GM23338 (cell line): ENCODE measurements around the gene KIF22. TPM values are rescaled to one million over a fixed set of nuclear protein-coding genes. Genes with fewer than 3 reads are reported as not detected.
"Not testable (repeated sequence)": the region's sequence is repeated elsewhere in the genome, so short reads cannot be mapped to it uniquely, and the experiment has no call there.

ENCODE experiments used
- ATAC-seq: fragments of 200-7000 bp; cut with Tn5 transposase; 3 replicates; pipeline ENCODE4 v1.9.1; 2020
- DNase-seq: peaks from one replicate; pipeline ENCODE4 v3.0.0-alpha.2; 2015; ENCODE audit warnings: low spot score
- H2AFZ ChIP-seq: fragments of 200-600 bp; sonication (generic); 2 replicates; pipeline ENCODE4 v1.8.0; 2016; ENCODE audit warnings: antibody characterized with exemption, mild to moderate bottlenecking, moderate library complexity
- H3F3A ChIP-seq: fragments of 200-600 bp; sonication (generic); replicated peaks from 2 replicates; pipeline ENCODE4 v1.8.0; 2017; ENCODE audit warnings: antibody characterized with exemption, mixed run types, low read depth
- H3K27ac ChIP-seq: fragments of 200-600 bp; sonication (generic); 2 replicates; pipeline ENCODE4 v1.6.1; 2016; ENCODE audit warnings: low read depth
- H3K27me3 ChIP-seq: fragments of 200-600 bp; sonication (generic); 2 replicates; pipeline ENCODE4 v1.8.0; 2016; ENCODE audit warnings: mild to moderate bottlenecking, mixed run types, moderate library complexity; ENCODE audit not compliant: insufficient read depth
- H3K36me3 ChIP-seq: fragments of 200-600 bp; sonication (generic); 2 replicates; pipeline ENCODE4 v1.8.0; 2016; ENCODE audit warnings: mild to moderate bottlenecking; ENCODE audit not compliant: insufficient read depth
- H3K4me1 ChIP-seq: fragments of 200-600 bp; sonication (generic); 2 replicates; pipeline ENCODE4 v1.8.0; 2016; ENCODE audit warnings: mild to moderate bottlenecking, moderate library complexity; ENCODE audit not compliant: insufficient read depth
- H3K4me2 ChIP-seq: fragments of 200-600 bp; sonication (generic); 2 replicates; pipeline ENCODE4 v1.7.1; 2017; ENCODE audit warnings: mixed run types
- H3K4me3 ChIP-seq: fragments of 200-600 bp; sonication (generic); 2 replicates; pipeline ENCODE4 v1.6.1; 2016; ENCODE audit warnings: mixed run types
- H3K79me2 ChIP-seq: fragments of 200-600 bp; sonication (generic); replicated peaks from 2 replicates; pipeline ENCODE4 v1.8.0; 2017; ENCODE audit warnings: mild to moderate bottlenecking; ENCODE audit not compliant: insufficient read depth
- H3K9me2 ChIP-seq: fragments of 200-600 bp; sonication (generic); 2 replicates; pipeline ENCODE4 v1.8.0; 2017; ENCODE audit not compliant: insufficient read depth
- H4K20me1 ChIP-seq: fragments of 200-600 bp; sonication (generic); replicated peaks from 2 replicates; pipeline ENCODE4 v1.8.0; 2017; ENCODE audit warnings: mild to moderate bottlenecking; ENCODE audit not compliant: insufficient read depth
- H3K27ac Mint-ChIP-seq: 2 replicates; pipeline ENCODE4 v1.8.0; 2020; ENCODE audit warnings: inconsistent platforms, mild to moderate bottlenecking, moderate library complexity, mixed read lengths
- H3K27me3 Mint-ChIP-seq: 3 replicates; pipeline ENCODE4 v1.8.0; 2022; ENCODE audit warnings: low read depth, mild to moderate bottlenecking, moderate library complexity, mixed read lengths, inconsistent platforms; ENCODE audit not compliant: insufficient read depth, poor library complexity
- H3K36me3 Mint-ChIP-seq: 3 replicates; pipeline ENCODE4 v1.8.0; 2021; ENCODE audit warnings: low read depth, mild to moderate bottlenecking, inconsistent platforms, moderate library complexity, mixed read lengths
- H3K4me1 Mint-ChIP-seq: 3 replicates; pipeline ENCODE4 v1.8.0; 2020; ENCODE audit warnings: mild to moderate bottlenecking, inconsistent platforms, mixed read lengths
- H3K4me3 Mint-ChIP-seq: 3 replicates; pipeline ENCODE4 v1.8.0; 2021; ENCODE audit warnings: moderate library complexity, mild to moderate bottlenecking, inconsistent platforms, mixed read lengths
- H3K9me3 Mint-ChIP-seq: 3 replicates; pipeline ENCODE4 v1.8.0; 2020; ENCODE audit warnings: moderate library complexity, mild to moderate bottlenecking, inconsistent platforms, mixed read lengths
- EZH2 ChIP-seq: fragments of 200-600 bp; sonication (generic); IDR thresholded peaks from one replicate; pipeline ENCODE4 v1.8.0; 2017; ENCODE audit warnings: antibody characterized with exemption, mild to moderate bottlenecking, low read depth; ENCODE audit not compliant: unreplicated experiment
- EZH2phosphoT487 ChIP-seq: fragments of 200-600 bp; sonication (generic); IDR thresholded peaks from one replicate; pipeline ENCODE4 v1.8.1; 2018; ENCODE audit warnings: antibody characterized with exemption; ENCODE audit not compliant: unreplicated experiment
- NANOG ChIP-seq: IDR thresholded peaks from 2 replicates; pipeline ENCODE4 v1.6.1; 2016; ENCODE audit warnings: antibody characterized with exemption, borderline replicate concordance
- POLR2AphosphoS5 ChIP-seq: IDR thresholded peaks from 2 replicates; pipeline ENCODE4 v1.6.1; 2016; ENCODE audit warnings: antibody characterized with exemption, low read depth
- STAT1 ChIP-seq: IDR thresholded peaks from one replicate; pipeline ENCODE4 v1.6.1; 2016; ENCODE audit warnings: antibody characterized with exemption; ENCODE audit not compliant: unreplicated experiment
- ZNF114 ChIP-seq: fragments of 250-450 bp; sonication (Bioruptor Pico); IDR thresholded peaks from 2 replicates; pipeline ENCODE4 v1.5.0; 2020; ENCODE audit warnings: mild to moderate bottlenecking, moderate library complexity
- ZNF331 ChIP-seq: fragments of 250-450 bp; sonication (Bioruptor Pico); IDR thresholded peaks from 2 replicates; pipeline ENCODE4 v1.5.0; 2020; ENCODE audit warnings: low read depth, mild to moderate bottlenecking, moderate library complexity
- polyA plus RNA-seq: library from polyadenylated mRNA; unstranded; fragments of >200 nt; fragmentation: Nextera tagmentation; extraction: Ambion mirVana; gene quantifications from 2 replicates; pipeline ENCODE4 v1.2.1, GENCODE V29; 2016
- total RNA-seq: library from RNA; depleted of rRNA; stranded (reverse); fragments of >200 nt; shearing (Covaris generic); gene quantifications from 2 replicates; pipeline ENCODE4 v1.2.3, GENCODE V29; 2014
- TF ChIP-seq, protein P1 (sequence below), 2 experiments: fragments of 200-600 bp in 1 of 2; sonication (generic) in 1 of 2; conservative IDR thresholded peaks; 2 replicates each; pipeline versions ENCODE4 v1.5.1 to v1.6.1; 2016 to 2017; ENCODE audit warnings: antibody characterized with exemption in 2 of 2, low read depth in 2 of 2, mild to moderate bottlenecking in 2 of 2, moderate library complexity in 1 of 2
- TF ChIP-seq, protein P2 (sequence below): fragments of 250-450 bp; sonication (Bioruptor Pico); IDR thresholded peaks from 2 replicates; pipeline ENCODE4 v1.5.0; 2020; ENCODE audit warnings: mild to moderate bottlenecking, moderate library complexity
- TF ChIP-seq, protein P3 (sequence below): IDR thresholded peaks from 2 replicates; pipeline ENCODE4 v1.6.1; 2016; ENCODE audit warnings: antibody characterized with exemption

Gene KIF22
- total and polyA plus RNA-seq, 2 experiments from 2014 or later = 110 to 192 TPM

DNA sequence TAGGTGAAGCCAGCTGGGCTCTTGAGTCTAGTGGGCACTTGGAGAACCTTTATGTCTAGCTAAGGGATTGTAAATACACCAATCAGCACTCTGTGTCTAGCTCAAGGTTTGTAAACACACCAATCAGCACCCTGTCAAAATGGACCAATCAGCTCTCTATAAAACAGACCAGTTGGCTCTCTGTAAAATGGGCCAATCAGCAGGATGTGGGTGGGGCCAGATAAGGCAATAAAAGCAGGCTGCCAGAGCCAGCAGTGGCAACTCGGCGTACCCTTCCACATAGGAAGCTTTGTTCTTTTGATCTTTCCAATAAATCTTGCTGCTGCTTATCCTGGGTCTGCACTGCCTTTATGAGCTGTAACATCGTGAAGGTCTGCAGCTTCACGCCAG, 41.8 kb upstream of the KIF22 start:
- H3K36me3 ChIP-seq, ATAC-seq, H3K4me3 Mint-ChIP-seq, H3K27ac ChIP-seq, H3K4me3 ChIP-seq, H3K79me2 ChIP-seq, H4K20me1 ChIP-seq, H3K27me3 ChIP-seq, H3K9me2 ChIP-seq, H3K4me1 ChIP-seq, H3K4me2 ChIP-seq, H2AFZ ChIP-seq, H3K4me1 Mint-ChIP-seq, H3K27ac Mint-ChIP-seq, DNase-seq: not testable (repeated sequence)
- peaks cover 14% of the 10 kb centered on the region for H3F3A ChIP-seq
- peaks cover 36% of the 10 kb centered on the region for H3K27me3 Mint-ChIP-seq
- H3K9me3 Mint-ChIP-seq = peaks cover 40% of the 10 kb centered on the region
- peaks cover 25% of the 10 kb centered on the region for H3K36me3 Mint-ChIP-seq

DNA sequence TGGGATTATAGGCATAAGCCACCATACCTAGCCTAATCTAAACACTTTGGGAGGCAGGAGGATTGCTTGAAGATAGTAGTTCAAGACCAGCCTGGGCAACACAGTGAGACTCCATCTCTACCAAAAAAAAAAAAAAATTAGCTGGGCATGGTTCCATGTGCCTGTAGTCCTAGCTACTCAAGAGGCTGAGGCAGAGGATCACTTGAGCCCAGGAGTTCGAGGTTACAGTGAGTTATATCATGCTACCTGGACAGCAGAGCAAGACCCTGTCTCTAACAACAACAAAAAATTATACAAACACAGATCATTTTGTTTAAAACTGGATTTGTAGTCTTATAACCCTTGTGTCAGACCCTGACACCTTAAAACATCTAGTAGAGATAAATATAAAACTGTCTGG, 37.0 kb upstream of the KIF22 start:
- Mint-ChIP-seq H3K27ac (no peak overlapping the region), H3K4me1 (peaks cover 4% of the 10 kb centered on the region), H3K27me3 (peaks cover 6% of the 10 kb centered on the region), H3K4me3 (no peak overlapping the region), H3K36me3 (peaks cover 10% of the 10 kb centered on the region; the same call in 2 of the 3 replicates), H3K9me3 (peaks cover 10% of the 10 kb centered on the region)
- Histone ChIP-seq H3F3A (no peaks in the 10 kb centered on the region), H3K79me2 (no peaks in the 10 kb centered on the region), H2AFZ (no peak overlapping the region), H3K4me2 (no peak overlapping the region), H3K4me1 (no peaks in the 10 kb centered on the region), H3K27ac (no peak overlapping the region), H3K27me3 (no peaks in the 10 kb centered on the region), H3K9me2 (no peaks in the 10 kb centered on the region), H3K4me3 (no peak overlapping the region), H4K20me1 (no peaks in the 10 kb centered on the region; the same call in 1 of the 2 replicates), H3K36me3 (no peaks in the 10 kb centered on the region)
- DNase-seq (no peak), ATAC-seq (no peak)
- TF ChIP-seq, protein P1, sequence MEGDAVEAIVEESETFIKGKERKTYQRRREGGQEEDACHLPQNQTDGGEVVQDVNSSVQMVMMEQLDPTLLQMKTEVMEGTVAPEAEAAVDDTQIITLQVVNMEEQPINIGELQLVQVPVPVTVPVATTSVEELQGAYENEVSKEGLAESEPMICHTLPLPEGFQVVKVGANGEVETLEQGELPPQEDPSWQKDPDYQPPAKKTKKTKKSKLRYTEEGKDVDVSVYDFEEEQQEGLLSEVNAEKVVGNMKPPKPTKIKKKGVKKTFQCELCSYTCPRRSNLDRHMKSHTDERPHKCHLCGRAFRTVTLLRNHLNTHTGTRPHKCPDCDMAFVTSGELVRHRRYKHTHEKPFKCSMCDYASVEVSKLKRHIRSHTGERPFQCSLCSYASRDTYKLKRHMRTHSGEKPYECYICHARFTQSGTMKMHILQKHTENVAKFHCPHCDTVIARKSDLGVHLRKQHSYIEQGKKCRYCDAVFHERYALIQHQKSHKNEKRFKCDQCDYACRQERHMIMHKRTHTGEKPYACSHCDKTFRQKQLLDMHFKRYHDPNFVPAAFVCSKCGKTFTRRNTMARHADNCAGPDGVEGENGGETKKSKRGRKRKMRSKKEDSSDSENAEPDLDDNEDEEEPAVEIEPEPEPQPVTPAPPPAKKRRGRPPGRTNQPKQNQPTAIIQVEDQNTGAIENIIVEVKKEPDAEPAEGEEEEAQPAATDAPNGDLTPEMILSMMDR (conservative IDR thresholded peaks at IDR 0.05; ENCODE audit: low read depth in 2 of 2) = no peak
- TF ChIP-seq POLR2AphosphoS5 = no peak
- no peak for TF ChIP-seq STAT1
- TF ChIP-seq, protein P2, sequence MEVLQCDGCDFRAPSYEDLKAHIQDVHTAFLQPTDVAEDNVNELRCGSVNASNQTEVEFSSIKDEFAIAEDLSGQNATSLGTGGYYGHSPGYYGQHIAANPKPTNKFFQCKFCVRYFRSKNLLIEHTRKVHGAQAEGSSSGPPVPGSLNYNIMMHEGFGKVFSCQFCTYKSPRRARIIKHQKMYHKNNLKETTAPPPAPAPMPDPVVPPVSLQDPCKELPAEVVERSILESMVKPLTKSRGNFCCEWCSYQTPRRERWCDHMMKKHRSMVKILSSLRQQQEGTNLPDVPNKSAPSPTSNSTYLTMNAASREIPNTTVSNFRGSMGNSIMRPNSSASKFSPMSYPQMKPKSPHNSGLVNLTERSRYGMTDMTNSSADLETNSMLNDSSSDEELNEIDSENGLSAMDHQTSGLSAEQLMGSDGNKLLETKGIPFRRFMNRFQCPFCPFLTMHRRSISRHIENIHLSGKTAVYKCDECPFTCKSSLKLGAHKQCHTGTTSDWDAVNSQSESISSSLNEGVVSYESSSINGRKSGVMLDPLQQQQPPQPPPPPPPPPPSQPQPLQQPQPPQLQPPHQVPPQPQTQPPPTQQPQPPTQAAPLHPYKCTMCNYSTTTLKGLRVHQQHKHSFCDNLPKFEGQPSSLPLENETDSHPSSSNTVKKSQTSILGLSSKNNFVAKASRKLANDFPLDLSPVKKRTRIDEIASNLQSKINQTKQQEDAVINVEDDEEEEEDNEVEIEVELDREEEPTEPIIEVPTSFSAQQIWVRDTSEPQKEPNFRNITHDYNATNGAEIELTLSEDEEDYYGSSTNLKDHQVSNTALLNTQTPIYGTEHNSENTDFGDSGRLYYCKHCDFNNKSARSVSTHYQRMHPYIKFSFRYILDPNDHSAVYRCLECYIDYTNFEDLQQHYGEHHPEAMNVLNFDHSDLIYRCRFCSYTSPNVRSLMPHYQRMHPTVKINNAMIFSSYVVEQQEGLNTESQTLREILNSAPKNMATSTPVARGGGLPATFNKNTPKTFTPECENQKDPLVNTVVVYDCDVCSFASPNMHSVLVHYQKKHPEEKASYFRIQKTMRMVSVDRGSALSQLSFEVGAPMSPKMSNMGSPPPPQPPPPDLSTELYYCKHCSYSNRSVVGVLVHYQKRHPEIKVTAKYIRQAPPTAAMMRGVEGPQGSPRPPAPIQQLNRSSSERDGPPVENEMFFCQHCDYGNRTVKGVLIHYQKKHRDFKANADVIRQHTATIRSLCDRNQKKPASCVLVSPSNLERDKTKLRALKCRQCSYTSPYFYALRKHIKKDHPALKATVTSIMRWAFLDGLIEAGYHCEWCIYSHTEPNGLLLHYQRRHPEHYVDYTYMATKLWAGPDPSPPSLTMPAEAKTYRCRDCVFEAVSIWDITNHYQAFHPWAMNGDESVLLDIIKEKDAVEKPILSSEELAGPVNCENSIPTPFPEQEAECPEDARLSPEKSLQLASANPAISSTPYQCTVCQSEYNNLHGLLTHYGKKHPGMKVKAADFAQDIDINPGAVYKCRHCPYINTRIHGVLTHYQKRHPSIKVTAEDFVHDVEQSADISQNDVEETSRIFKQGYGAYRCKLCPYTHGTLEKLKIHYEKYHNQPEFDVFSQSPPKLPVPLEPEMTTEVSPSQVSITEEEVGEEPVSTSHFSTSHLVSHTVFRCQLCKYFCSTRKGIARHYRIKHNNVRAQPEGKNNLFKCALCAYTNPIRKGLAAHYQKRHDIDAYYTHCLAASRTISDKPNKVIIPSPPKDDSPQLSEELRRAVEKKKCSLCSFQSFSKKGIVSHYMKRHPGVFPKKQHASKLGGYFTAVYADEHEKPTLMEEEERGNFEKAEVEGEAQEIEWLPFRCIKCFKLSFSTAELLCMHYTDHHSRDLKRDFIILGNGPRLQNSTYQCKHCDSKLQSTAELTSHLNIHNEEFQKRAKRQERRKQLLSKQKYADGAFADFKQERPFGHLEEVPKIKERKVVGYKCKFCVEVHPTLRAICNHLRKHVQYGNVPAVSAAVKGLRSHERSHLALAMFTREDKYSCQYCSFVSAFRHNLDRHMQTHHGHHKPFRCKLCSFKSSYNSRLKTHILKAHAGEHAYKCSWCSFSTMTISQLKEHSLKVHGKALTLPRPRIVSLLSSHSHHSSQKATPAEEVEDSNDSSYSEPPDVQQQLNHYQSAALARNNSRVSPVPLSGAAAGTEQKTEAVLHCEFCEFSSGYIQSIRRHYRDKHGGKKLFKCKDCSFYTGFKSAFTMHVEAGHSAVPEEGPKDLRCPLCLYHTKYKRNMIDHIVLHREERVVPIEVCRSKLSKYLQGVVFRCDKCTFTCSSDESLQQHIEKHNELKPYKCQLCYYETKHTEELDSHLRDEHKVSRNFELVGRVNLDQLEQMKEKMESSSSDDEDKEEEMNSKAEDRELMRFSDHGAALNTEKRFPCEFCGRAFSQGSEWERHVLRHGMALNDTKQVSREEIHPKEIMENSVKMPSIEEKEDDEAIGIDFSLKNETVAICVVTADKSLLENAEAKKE (CRISPR knock-in tag) = no peak
- TF ChIP-seq NANOG = no peak
- TF ChIP-seq, protein P3, sequence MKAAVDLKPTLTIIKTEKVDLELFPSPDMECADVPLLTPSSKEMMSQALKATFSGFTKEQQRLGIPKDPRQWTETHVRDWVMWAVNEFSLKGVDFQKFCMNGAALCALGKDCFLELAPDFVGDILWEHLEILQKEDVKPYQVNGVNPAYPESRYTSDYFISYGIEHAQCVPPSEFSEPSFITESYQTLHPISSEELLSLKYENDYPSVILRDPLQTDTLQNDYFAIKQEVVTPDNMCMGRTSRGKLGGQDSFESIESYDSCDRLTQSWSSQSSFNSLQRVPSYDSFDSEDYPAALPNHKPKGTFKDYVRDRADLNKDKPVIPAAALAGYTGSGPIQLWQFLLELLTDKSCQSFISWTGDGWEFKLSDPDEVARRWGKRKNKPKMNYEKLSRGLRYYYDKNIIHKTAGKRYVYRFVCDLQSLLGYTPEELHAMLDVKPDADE = no peak
- TF ChIP-seq EZH2 = no peak
- no peak for TF ChIP-seq ZNF114 (CRISPR knock-in tag)
- TF ChIP-seq ZNF331 (CRISPR knock-in tag) = no peak
- TF ChIP-seq EZH2phosphoT487 = no peak
